HepG2 (cell line): ENCODE results near the gene FRMD4A. TPM values are rescaled to one million over a fixed set of nuclear protein-coding genes. Genes with fewer than 3 reads are reported as not detected.
A peak's percentile ranks its signal among the peaks of the same experiment; 100 is the strongest.

Source experiments
- ARID5B ChIP-seq: IDR thresholded peaks from 2 replicates; pipeline ENCODE4 v1.4.0; 2020; ENCODE audit warnings: mild to moderate bottlenecking, missing genetic modification reagents
- CBX1 ChIP-seq: IDR thresholded peaks from one replicate; pipeline ENCODE4 v1.6.1; 2016; ENCODE audit warnings: antibody characterized with exemption, low read depth
- CC2D1A ChIP-seq: sonication (generic); formaldehyde crosslinking; IDR thresholded peaks from 2 replicates; pipeline ENCODE4 v1.8.1; 2023; ENCODE audit warnings: mild to moderate bottlenecking, missing genetic modification reagents
- CREB1 ChIP-seq, 2 experiments: fragments of 450-650 bp in 1 of 2; IDR thresholded peaks; 2 replicates each; pipeline ENCODE4 v1.6.1; 2016 to 2017; ENCODE audit warnings: control low read depth in 1 of 2, mild to moderate bottlenecking in 1 of 2, missing compliant biosample characterization in 1 of 2, missing genetic modification characterization in 1 of 2
- ETV5 ChIP-seq: IDR thresholded peaks from 2 replicates; pipeline ENCODE4 v1.6.1; 2018; ENCODE audit warnings: missing biosample characterization, missing genetic modification reagents, inconsistent platforms, borderline replicate concordance
- FIP1L1 ChIP-seq: fragments of 200-400 bp; formaldehyde crosslinking; IDR thresholded peaks from 2 replicates; pipeline ENCODE4 v1.6.1; 2018; ENCODE audit warnings: low read depth, mild to moderate bottlenecking, low read length, moderate library complexity, borderline replicate concordance; ENCODE audit not compliant: insufficient read depth
- FOXM1 ChIP-seq: sonication (generic); formaldehyde crosslinking; IDR thresholded peaks from 2 replicates; pipeline ENCODE4 v1.5.0; 2020; ENCODE audit warnings: missing genetic modification reagents
- GPBP1L1 ChIP-seq: sonication (generic); formaldehyde crosslinking; IDR thresholded peaks from 2 replicates; pipeline ENCODE4 v1.5.0; 2020; ENCODE audit warnings: mild to moderate bottlenecking, missing genetic modification reagents
- HOXA3 ChIP-seq: sonication (generic); formaldehyde crosslinking; IDR thresholded peaks from 2 replicates; pipeline ENCODE4 v1.5.0; 2020; ENCODE audit warnings: missing genetic modification reagents
- MYPOP ChIP-seq: sonication (generic); formaldehyde crosslinking; IDR thresholded peaks from 2 replicates; pipeline ENCODE4 v1.8.1; 2023; ENCODE audit warnings: mild to moderate bottlenecking, moderate library complexity, missing genetic modification reagents
- NFYC ChIP-seq: IDR thresholded peaks from 2 replicates; pipeline ENCODE4 v1.6.1; 2016; ENCODE audit warnings: missing genetic modification reagents, missing compliant biosample characterization
- TBP ChIP-seq: sonication (generic); formaldehyde crosslinking; IDR thresholded peaks from 2 replicates; pipeline ENCODE4 v1.5.0; 2020; ENCODE audit warnings: missing genetic modification reagents
- TBX3 ChIP-seq: fragments of 450-650 bp; IDR thresholded peaks from 2 replicates; pipeline ENCODE4 v1.6.1; 2017; ENCODE audit warnings: antibody characterized with exemption, mild to moderate bottlenecking, inconsistent platforms, borderline replicate concordance
- ZBTB43 ChIP-seq: sonication (generic); formaldehyde crosslinking; conservative IDR thresholded peaks from 2 replicates; pipeline ENCODE4 v1.4.0; 2020; ENCODE audit warnings: missing genetic modification reagents
- ZFP41 ChIP-seq: sonication (generic); formaldehyde crosslinking; IDR thresholded peaks from 2 replicates; pipeline ENCODE4 v1.4.0; 2020; ENCODE audit warnings: mild to moderate bottlenecking, missing genetic modification reagents, borderline replicate concordance
- ZNF232 ChIP-seq: sonication (generic); formaldehyde crosslinking; IDR thresholded peaks from 2 replicates; pipeline ENCODE4 v1.4.0; 2020; ENCODE audit warnings: missing genetic modification reagents, borderline replicate concordance
- ZNF253 ChIP-seq: sonication (generic); formaldehyde crosslinking; IDR thresholded peaks from 2 replicates; pipeline ENCODE4 v1.8.0; 2022; ENCODE audit warnings: mild to moderate bottlenecking, missing genetic modification reagents, borderline replicate concordance
- ZNF496 ChIP-seq: sonication (generic); formaldehyde crosslinking; IDR thresholded peaks from 2 replicates; pipeline ENCODE4 v1.8.1; 2023; ENCODE audit warnings: mild to moderate bottlenecking, moderate library complexity, missing genetic modification reagents; ENCODE audit not compliant: insufficient replicate concordance
- ZNF512 ChIP-seq: sonication (generic); formaldehyde crosslinking; IDR thresholded peaks from 2 replicates; pipeline ENCODE4 v1.4.0; 2020; ENCODE audit warnings: mild to moderate bottlenecking, missing genetic modification reagents
- ZSCAN20 ChIP-seq: sonication (generic); formaldehyde crosslinking; IDR thresholded peaks from 2 replicates; pipeline ENCODE4 v1.4.0; 2020; ENCODE audit warnings: missing genetic modification reagents, mild to moderate bottlenecking, borderline replicate concordance
- polyA plus RNA-seq, 8 experiments: library from polyadenylated mRNA; depleted of rRNA in 3 of 8; stranded (reverse) in 7 of 8; unstranded in 1 of 8; fragments of >200 nt; fragmentation: Illumina TruSeq in 4 of 8; extraction: Trizol in 4 of 8; gene quantifications; 2 replicates each; pipeline versions ENCODE4 v1.2.1 to v1.2.3, GENCODE V29; 2011 to 2016; ENCODE audit warnings: low read depth in 4 of 8, missing spikeins in 1 of 8, mixed read lengths in 1 of 8; ENCODE audit not compliant: insufficient read depth in 1 of 8
- total RNA-seq, 5 experiments: library from RNA; depleted of rRNA; stranded (reverse); fragments of >200 nt; fragmentation: Illumina TruSeq; extraction: Trizol; gene quantifications; 2 replicates each; pipeline ENCODE4 v1.2.3, GENCODE V29; 2016; ENCODE audit warnings: low read depth in 1 of 5

FRMD4A gene
- total and polyA plus RNA-seq, 2 of the 13 experiments (the other 11 are each of a cell fraction or from before 2014, with no cell fraction given), result 0.09 to 0.26 TPM

- TF ChIP-seq TBP (CRISPR knock-in tag), result no peak
- TF ChIP-seq CREB1 (IDR thresholded peaks at IDR 0.05), result no peak
- TF ChIP-seq CREB1 (CRISPR knock-in tag; IDR thresholded peaks at IDR 0.05), result peak; percentile 70
- no peak for TF ChIP-seq FIP1L1
- TF ChIP-seq GPBP1L1, result no peak
- peak; percentile 27; the same call in 1 of the 2 replicates for TF ChIP-seq ETV5 (CRISPR knock-in tag)
- no peak for TF ChIP-seq ZNF496
- TF ChIP-seq HOXA3, result peak; percentile 56
- no peak for TF ChIP-seq ZNF253 (CRISPR knock-in tag)
- TF ChIP-seq ARID5B (CRISPR knock-in tag), result peak; percentile 63; the same call in 1 of the 2 replicates
- TF ChIP-seq ZNF512 (CRISPR knock-in tag), result no peak
- no peak for TF ChIP-seq CBX1
- TF ChIP-seq FOXM1 (CRISPR knock-in tag), result no peak
- TF ChIP-seq NFYC (CRISPR knock-in tag), result no peak
- TF ChIP-seq CC2D1A (CRISPR knock-in tag), result no peak
- peak; percentile 33; the same call in 1 of the 2 replicates for TF ChIP-seq MYPOP
- TF ChIP-seq ZFP41 (CRISPR knock-in tag), result no peak
- TF ChIP-seq ZSCAN20 (CRISPR knock-in tag), result no peak
- 0 out of 2 replicates have a peak, but pooled peaks have one; percentile 25 for TF ChIP-seq ZBTB43
- peak; percentile 36; the same call in 1 of the 2 replicates for TF ChIP-seq TBX3
- no peak for TF ChIP-seq ZNF232 (CRISPR knock-in tag)
These were observed 564.9 kb downstream of the FRMD4A start (continued) for GRCh38 chr10:13765641-13766341.
